HG03159 (cell line): Measurements from ENCODE around the gene INSR.
"Not testable (repeated sequence)": the region's sequence is repeated elsewhere in the genome, so short reads cannot be mapped to it uniquely, and the experiment has no call there.

Experiments used
- ATAC-seq: cut with Tn5 transposase; IDR thresholded peaks from one replicate; pipeline ENCODE4 v1.9.1; 2021; ENCODE audit warnings: mild to moderate bottlenecking, moderate library complexity; ENCODE audit not compliant: unreplicated experiment

Gene INSR

GRCh38 chr19:7293762-7294557, at the start of gene INSR:
INSR (minus strand) TSS chr19:7294414; CDS start chr19:7293891, 523 bp downstream.
- peak; percentile 62 for ATAC-seq

DNA sequence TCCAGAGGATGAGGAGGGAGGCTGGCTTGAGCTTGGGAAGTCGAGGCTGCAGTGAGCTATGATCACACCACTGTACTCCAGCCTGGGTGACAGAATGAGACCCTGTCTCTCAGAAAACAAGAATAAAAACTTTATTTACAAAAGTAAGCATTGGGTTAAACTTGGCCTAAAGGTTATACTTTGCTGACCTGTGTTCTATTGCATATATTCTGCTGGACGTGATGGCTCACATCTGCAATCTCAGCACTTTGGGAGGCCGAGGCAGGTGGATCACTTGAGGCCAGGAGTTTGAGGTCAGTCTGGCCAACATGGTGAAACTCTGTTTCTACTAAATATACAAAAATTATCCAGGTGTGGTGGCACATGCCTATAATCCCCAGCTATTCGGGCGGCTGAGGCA, 47.9 kb upstream of the INSR start:
- no peak for ATAC-seq

DNA sequence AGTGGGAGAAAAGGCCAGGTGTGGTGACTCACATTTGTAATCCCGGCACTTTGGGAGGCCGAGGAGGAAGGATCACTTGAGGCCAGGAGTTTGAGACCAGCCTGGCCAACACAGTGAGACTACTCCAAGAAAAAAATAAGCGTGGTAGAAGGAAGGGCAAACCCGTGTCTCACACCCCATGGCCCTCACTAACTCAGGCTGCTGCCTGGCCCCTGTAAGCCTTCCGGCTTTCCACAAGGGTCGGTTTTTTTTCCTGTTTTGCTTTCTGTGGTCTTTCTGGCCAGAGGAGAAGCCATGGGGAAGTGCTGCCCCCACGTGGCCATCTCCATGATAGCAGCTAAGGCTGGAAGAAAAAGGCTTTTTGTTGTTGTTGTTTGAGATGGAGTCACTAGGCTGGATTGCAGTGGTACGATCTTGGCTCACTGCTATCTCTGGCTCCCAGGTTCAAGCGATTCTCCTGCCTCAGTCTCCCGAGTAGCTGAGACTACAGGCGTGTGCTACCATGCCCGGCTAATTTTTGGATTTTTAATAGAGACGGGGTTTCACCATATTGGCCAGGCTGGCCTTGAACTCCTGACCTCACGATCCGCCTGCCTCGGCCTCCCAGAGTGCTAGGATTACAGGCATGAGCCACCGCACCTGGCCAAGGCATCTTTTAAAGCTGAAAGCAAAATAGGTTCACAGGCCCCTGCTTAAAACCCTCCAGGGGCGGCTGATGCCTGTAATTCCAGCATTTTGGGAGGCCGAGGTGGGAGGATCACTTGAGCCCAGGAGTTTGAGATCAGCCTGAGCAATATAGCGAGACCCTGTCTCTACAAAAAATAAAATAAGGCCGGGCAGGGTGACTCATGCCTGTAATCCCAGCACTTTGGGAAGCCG, 47.0 kb upstream of the INSR start:
- ATAC-seq = no peak

GRCh38 chr19:7337380-7338194, 43.4 kb upstream of the INSR start:
- ATAC-seq = peak; percentile 68

DNA sequence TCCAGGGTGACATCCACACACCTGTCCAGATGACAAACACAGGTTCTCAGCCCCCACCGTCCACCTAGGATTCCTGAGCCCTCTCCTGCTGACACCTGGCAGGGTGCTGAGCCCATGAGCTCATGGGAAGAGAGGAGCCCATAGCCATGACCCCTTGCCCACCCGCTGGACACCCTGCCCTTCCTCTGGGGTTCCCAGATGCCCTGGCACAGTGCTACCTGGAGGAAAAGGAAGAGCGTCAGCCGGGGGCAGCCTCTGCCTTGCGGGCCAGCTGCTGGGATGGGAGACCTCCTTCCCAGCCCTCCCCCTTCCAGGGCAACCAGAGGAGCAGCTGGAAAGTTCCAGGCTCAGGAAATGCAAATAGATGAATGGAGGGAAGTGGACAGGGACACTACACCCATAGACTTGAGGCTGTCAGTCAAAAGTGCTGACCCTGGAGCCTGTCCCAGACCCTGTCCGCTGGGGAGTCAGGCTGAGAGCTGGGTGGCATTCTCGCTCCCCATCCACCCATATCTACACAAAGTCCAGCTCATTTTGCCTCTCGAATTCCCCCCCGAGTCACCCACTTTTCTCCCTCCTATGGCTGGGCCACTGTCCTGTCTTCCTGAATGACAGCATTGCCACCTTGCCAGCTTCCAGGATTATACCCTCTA, 42.2 kb upstream of the INSR start:
- ATAC-seq = no peak

GRCh38 chr19:7333198-7334118, 39.2 kb upstream of the INSR start:
- ATAC-seq = no peak

GRCh38 chr19:7331446-7331845, 37.2 kb upstream of the INSR start:
- ATAC-seq = no peak

DNA sequence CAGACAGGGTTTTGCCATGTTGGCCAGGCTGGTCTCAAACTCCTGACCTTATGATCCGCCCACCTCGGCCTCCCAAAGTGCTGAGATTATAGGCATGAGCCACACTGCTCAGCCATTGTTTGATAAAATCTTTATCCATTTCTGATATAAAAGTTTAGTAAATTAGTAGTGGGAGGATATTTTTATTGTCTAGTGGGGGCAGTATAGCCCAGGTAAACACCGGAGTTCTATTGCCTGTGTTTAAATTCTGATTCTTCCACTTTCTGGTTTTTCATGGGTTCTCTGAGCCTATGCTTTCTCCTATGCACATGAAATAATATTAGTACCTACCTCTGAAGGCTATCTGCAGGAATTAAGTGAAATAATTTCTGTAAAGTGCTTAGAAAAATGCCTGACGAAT, 34.4 kb upstream of the INSR start:
- no peak for ATAC-seq

DNA sequence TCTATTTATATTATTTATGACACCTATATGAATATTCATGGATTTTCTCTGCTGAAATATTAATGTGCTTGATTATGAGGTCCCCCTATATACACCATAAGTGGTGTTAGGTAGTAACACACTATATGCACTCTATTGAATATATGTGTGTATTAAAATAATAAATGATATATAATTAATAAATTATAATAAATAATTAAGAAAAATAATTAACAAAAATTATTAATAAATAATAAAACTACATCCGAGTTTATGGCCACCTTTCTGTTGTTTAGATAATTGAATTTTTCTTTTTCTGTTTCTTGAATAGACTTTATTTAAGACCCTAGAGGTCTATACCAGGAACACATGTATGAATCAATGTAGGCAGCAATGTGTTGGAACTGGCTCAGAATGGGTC, 33.6 kb upstream of the INSR start:
- ATAC-seq = no peak

DNA sequence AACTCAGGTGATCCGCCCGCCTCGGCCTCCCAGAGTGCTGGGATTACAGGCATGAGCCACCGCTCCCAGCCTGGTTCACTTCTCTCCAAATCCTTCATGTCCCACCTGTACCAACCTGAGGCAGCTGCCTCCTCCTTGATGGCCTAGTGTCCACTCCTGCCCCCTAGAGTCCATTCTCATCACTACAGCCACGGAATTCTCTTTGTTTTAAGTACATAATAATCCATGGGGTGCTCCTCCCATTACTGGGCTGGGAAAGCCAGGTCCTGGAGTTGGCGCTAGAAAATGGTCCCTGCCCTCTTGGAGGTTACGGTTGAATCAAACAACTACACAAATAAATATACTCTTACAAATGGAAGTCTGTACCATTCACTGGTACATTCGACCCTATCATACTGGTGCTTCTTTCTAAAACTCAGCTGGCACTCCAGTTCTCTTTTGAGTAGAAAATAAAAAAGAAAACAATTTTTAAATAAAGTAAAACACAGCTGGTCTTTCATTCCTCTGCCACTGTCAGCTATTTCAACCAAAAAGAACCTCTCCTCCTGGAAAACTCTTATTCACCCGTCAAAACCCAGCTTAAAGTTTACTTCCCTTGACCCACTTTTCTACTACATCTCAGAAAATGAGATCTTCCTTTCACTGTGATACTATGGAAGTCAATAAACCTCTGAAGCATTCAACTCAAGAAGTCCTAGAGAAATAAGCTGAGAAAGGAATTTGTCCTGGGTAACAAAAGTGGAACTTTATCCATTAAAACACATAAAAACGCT, 32.1 kb upstream of the INSR start:
- no peak for ATAC-seq

GRCh38 chr19:7318176-7318575, 24.0 kb upstream of the INSR start:
- ATAC-seq = no peak

DNA sequence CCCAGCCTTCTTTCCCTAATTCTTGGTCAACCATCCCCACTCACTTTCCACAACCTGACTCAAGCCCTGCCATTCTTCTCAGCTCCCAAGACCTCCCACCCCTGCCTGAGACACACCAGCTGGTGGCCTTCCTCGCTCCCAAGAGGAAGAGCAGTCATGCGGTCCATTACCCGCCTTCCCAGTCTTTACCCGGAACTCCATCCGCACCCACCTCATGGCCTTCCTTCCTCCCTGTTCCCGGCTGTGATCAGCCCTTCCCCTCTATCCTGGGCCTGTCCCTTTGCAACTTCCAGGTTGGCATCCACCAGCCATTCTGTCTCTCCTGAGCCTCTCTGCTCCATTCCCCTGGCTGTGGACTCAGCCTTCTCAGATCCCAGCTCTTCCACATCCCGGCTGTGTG, 18.6 kb upstream of the INSR start:
- no peak for ATAC-seq

- no peak for ATAC-seq
Observed at GRCh38 chr19:7311911-7312310, 17.7 kb upstream of the INSR start.

DNA sequence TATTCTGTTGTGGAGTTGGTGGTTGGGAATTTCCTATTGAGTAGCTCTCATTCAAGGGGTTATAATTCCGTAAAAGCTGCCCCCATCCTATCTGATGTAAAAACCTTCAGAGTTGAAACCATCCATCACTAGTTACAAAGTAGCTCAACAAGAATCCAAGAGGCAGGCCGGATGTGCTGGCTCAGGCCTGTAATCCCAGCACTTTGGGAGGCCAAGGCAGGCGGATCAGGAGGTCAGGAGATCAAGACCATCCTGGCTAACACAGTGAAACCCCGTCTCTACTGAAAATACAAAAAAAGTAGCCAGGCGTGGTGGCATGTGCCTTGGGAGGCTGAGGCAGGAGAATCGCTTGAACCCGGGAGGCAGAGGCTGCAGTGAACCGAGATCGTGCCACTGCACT, 14.1 kb upstream of the INSR start:
- ATAC-seq = not testable (repeated sequence)

DNA sequence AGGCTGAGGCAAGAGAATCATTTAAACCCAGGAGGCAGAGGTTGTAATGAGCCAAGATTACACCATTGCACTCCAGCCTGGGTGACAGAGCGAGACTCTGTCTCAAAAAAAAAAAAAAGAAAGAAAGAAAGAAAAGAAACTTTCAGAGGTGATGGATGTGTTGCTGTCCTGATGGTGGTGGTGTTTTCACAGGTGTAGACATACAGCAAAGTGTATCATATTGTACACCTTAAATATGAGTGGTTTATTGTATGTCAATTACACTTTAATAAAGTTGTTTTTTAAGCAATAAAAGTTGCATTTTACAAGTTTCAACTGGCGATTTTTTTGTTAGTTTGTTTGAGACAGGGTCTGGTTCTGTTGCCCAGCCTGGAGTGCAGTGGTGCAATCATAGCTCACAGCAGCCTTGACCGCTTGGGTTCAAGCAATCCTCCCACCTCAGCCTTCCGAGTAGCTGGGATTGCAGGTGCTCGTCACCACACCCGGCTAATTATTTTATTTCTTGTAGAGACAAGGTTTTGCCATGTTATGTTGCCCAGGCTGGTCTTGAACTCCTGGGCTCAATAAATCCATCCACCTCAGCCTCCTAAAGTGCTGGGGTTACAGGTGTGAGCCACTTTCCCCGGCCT, 13.5 kb upstream of the INSR start:
- ATAC-seq = no peak

GRCh38 chr19:7304200-7304599, 10.0 kb upstream of the INSR start:
- ATAC-seq = no peak

DNA sequence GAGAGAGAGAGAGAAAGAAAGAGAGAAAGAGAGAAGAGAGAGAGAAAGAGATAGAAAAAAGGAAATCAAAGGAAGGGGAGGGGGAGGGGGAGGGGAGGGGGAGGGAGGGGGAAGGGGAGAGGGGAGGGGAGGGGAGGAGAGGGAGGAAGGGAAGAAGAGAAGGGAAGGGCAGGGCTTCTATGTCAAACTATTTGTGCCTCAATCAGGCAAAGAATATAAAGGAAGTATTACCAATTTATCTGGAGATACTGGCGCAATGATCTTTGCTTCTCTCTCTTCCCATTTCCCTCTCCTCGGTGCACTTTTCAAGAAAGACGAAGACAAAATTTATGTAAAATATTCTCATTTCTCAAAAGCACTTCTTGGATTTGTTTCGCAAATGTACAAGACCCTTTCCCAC, 9.3 kb upstream of the INSR start:
- ATAC-seq = no peak

DNA sequence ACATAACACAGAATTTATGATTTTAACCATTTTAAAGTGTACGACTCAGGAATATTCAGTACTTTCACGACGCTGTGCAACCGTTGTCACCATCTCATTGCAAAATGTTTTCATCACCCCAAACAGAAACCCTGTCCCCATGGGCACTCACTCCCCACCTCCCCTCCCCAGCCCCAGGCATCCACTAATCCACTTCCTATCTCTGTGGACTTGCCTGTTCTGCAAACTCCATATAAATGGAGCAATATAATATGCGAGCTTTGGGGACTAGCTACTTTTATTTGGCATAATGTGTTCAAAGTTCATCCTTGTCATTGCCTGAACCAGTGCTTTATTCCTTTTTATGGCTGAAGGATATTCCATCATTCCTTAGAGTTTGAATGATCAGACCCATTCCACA, 7.3 kb upstream of the INSR start:
- no peak for ATAC-seq
